Neural cell (in vitro differentiated cells): ENCODE results near the gene PDHB. TPM values are rescaled to one million over a fixed set of nuclear protein-coding genes. Genes with fewer than 3 reads are reported as not detected.

ENCODE experiments used
- H2AFZ ChIP-seq: fragments of 200-600, 300-800 bp; sonication (generic), shearing (Covaris generic); 2 replicates; pipeline ENCODE4 v1.6.0; 2014; ENCODE audit warnings: low read depth, mild to moderate bottlenecking, antibody characterized with exemption, low read length, moderate library complexity
- H3F3A ChIP-seq: fragments of 200-600 bp; shearing (Covaris generic); 2 replicates; pipeline ENCODE4 v1.6.1; 2016; ENCODE audit warnings: mild to moderate bottlenecking, moderate library complexity, mixed read lengths, antibody characterized with exemption, low read length; ENCODE audit not compliant: insufficient read depth, poor library complexity, severe bottlenecking
- H3K27ac ChIP-seq: fragments of 200-600, 300-800 bp; sonication (generic), shearing (Covaris generic); 2 replicates; pipeline ENCODE4 v1.5.1; 2014; ENCODE audit warnings: mild to moderate bottlenecking, low read length, moderate library complexity
- H3K27me3 ChIP-seq: fragments of 300-800, 200-600 bp; sonication (generic), shearing (Covaris generic); 2 replicates; pipeline ENCODE4 v1.6.0; 2014; ENCODE audit warnings: mild to moderate bottlenecking, low read depth, low read length, moderate library complexity; ENCODE audit not compliant: insufficient read depth
- H3K36me3 ChIP-seq: fragments of 300-800, 200-600 bp; sonication (generic), shearing (Covaris generic); 2 replicates; pipeline ENCODE4 v1.5.1; 2014; ENCODE audit warnings: mild to moderate bottlenecking, antibody characterized with exemption, low read length, moderate library complexity; ENCODE audit not compliant: insufficient read depth
- H3K4me2 ChIP-seq: fragments of 300-800, 200-600 bp; sonication (generic), shearing (Covaris generic); 2 replicates; pipeline ENCODE4 v1.6.0; 2014; ENCODE audit warnings: mild to moderate bottlenecking, low read length
- H3K4me3 ChIP-seq: fragments of 300-800, 200-600 bp; sonication (generic), shearing (Covaris generic); 2 replicates; pipeline ENCODE4 v1.5.1; 2014; ENCODE audit warnings: mild to moderate bottlenecking, low read length, moderate library complexity
- H3K79me2 ChIP-seq: fragments of 200-600 bp; shearing (Covaris generic); replicated peaks from 2 replicates; pipeline ENCODE4 v1.6.0; 2014; ENCODE audit warnings: mild to moderate bottlenecking, low read length, moderate library complexity; ENCODE audit not compliant: insufficient read depth
- H3K9ac ChIP-seq: fragments of 300-800, 200-600 bp; sonication (generic), shearing (Covaris generic); 2 replicates; pipeline ENCODE4 v1.6.1; 2016; ENCODE audit warnings: mild to moderate bottlenecking, low read length, mixed read lengths
- H3K9me2 ChIP-seq: fragments of 200-600 bp; shearing (Covaris generic); 2 replicates; pipeline ENCODE4 v1.6.1; 2016; ENCODE audit warnings: mild to moderate bottlenecking, low read length, mixed read lengths; ENCODE audit not compliant: insufficient read depth
- H3K9me3 ChIP-seq: fragments of 200-600, 300-800 bp; sonication (generic), shearing (Covaris generic); 2 replicates; pipeline ENCODE4 v1.6.1; 2016; ENCODE audit warnings: mild to moderate bottlenecking, mixed run types, low read length, moderate library complexity, mixed read lengths
- H4K20me1 ChIP-seq: fragments of 200-600 bp; shearing (Covaris generic); 2 replicates; pipeline ENCODE4 v1.6.1; 2016; ENCODE audit warnings: mild to moderate bottlenecking, mixed run types; ENCODE audit not compliant: insufficient read depth
- CTCF ChIP-seq: fragments of 450-650 bp; IDR thresholded peaks from 2 replicates; pipeline ENCODE4 v1.5.1; 2014; ENCODE audit warnings: antibody characterized with exemption, mild to moderate bottlenecking, moderate library complexity; ENCODE audit not compliant: poor library complexity, severe bottlenecking
- EP300 ChIP-seq: fragments of 450-650 bp; conservative IDR thresholded peaks from 2 replicates; pipeline ENCODE4 v1.6.1; 2014; ENCODE audit warnings: antibody characterized with exemption, mild to moderate bottlenecking, moderate library complexity; ENCODE audit not compliant: poor library complexity, severe bottlenecking
- EZH2 ChIP-seq: fragments of 200-600, 300-800 bp; shearing (Covaris generic), sonication (generic); IDR thresholded peaks from 2 replicates; pipeline ENCODE4 v1.6.1; 2014; ENCODE audit warnings: antibody characterized with exemption, low read length, borderline replicate concordance, mild to moderate bottlenecking; ENCODE audit not compliant: insufficient read depth, poor library complexity, severe bottlenecking
- POLR2AphosphoS5 ChIP-seq: IDR thresholded peaks from 2 replicates; pipeline ENCODE4 v1.6.1; 2012
- RAD21 ChIP-seq: fragments of 450-650 bp; conservative IDR thresholded peaks from 2 replicates; pipeline ENCODE4 v1.6.1; 2014; ENCODE audit warnings: antibody characterized with exemption, mild to moderate bottlenecking, moderate library complexity
- REST ChIP-seq: IDR thresholded peaks from 2 replicates; pipeline ENCODE4 v1.6.1; 2012; ENCODE audit warnings: borderline replicate concordance
- SMC3 ChIP-seq: fragments of 450-650 bp; conservative IDR thresholded peaks from 2 replicates; pipeline ENCODE4 v1.6.1; 2014; ENCODE audit warnings: antibody characterized with exemption, mild to moderate bottlenecking, moderate library complexity; ENCODE audit not compliant: poor library complexity
- TAF1 ChIP-seq: IDR thresholded peaks from 2 replicates; pipeline ENCODE4 v1.6.1; 2012; ENCODE audit warnings: low read depth
- polyA plus RNA-seq: library from polyadenylated mRNA; depleted of rRNA; stranded (reverse); fragments of >200 nt; gene quantifications from 2 replicates; pipeline ENCODE4 v1.2.3, GENCODE V29; 2014

PDHB gene
- polyA plus RNA-seq, 1 donor from 2014 or later, result 154 TPM

- Histone ChIP-seq H3K27ac (no peak overlapping the region), H3K27me3 (no peaks in the 10 kb centered on the region), H2AFZ (no peak overlapping the region), H3K4me3 (no peak overlapping the region), H3K9me2 (no peaks in the 10 kb centered on the region), H3F3A (no peaks in the 10 kb centered on the region), H3K79me2 (no peaks in the 10 kb centered on the region), H3K4me2 (no peak overlapping the region), H3K9me3 (no peaks in the 10 kb centered on the region), H3K36me3 (no peaks in the 10 kb centered on the region), H3K9ac (no peak overlapping the region), H4K20me1 (no peaks in the 10 kb centered on the region)
- TF ChIP-seq SMC3 (no peak), CTCF (no peak)
Measured at GRCh38 chr3:58470363-58471024, 36.9 kb upstream of the PDHB start.

- TF ChIP-seq EP300 (no peak), TAF1 (no peak), EZH2 (no peak), REST (no peak), RAD21 (no peak), CTCF (no peak), SMC3 (no peak), POLR2AphosphoS5 (no peak)
- Histone ChIP-seq H3K4me3 (no peak overlapping the region), H2AFZ (no peak overlapping the region), H3K9ac (no peak overlapping the region), H3K27me3 (no peaks in the 10 kb centered on the region), H3K9me3 (no peaks in the 10 kb centered on the region), H3K27ac (no peak overlapping the region), H3K9me2 (no peaks in the 10 kb centered on the region), H3K79me2 (no peaks in the 10 kb centered on the region), H4K20me1 (no peaks in the 10 kb centered on the region), H3K4me2 (no peak overlapping the region), H3F3A (no peaks in the 10 kb centered on the region), H3K36me3 (no peaks in the 10 kb centered on the region)
Measured at GRCh38 chr3:58469096-58469495, 35.5 kb upstream of the PDHB start.
